Keratinocyte (primary cell): Measurements from ENCODE around the gene SESTD1. TPM values are rescaled to one million over a fixed set of nuclear protein-coding genes. Genes with fewer than 3 reads are reported as not detected.

ENCODE experiments used
- DNase-seq: peaks from one replicate; pipeline ENCODE4 v3.0.0-alpha.2; 2011; ENCODE audit warnings: low read depth, missing footprints, low spot score
- FAIRE-seq: peaks from 2 replicates; lab custom pipeline; 2011; peaks lifted over from hg19 to GRCh38; lab: Jason Lieb, UNC
- H2AFZ ChIP-seq: 2 replicates; pipeline ENCODE4 v1.6.0; 2012; ENCODE audit warnings: low read length, control low read depth, inconsistent platforms; ENCODE audit not compliant: control insufficient read depth
- H3K27ac ChIP-seq: 2 replicates; pipeline ENCODE4 v1.5.1; 2011; ENCODE audit warnings: low read length; ENCODE audit not compliant: control insufficient read depth, insufficient read depth
- H3K27me3 ChIP-seq: 3 replicates; pipeline ENCODE4 v1.6.0; 2011; ENCODE audit warnings: low read length; ENCODE audit not compliant: control insufficient read depth, insufficient read depth; ENCODE audit errors: extremely low read depth
- H3K36me3 ChIP-seq, 2 experiments: 2 replicates in 1 of 2; 3 replicates in 1 of 2; pipeline ENCODE4 v1.5.1; 2011; ENCODE audit warnings: low read length in 2 of 2, mild to moderate bottlenecking in 1 of 2; ENCODE audit not compliant: control insufficient read depth in 2 of 2, insufficient read depth in 2 of 2; ENCODE audit errors: extremely low read depth in 1 of 2
- H3K4me1 ChIP-seq: 3 replicates; pipeline ENCODE4 v1.5.1; 2011; ENCODE audit warnings: low read length; ENCODE audit not compliant: control insufficient read depth, insufficient read depth; ENCODE audit errors: extremely low read depth
- H3K4me2 ChIP-seq: 3 replicates; pipeline ENCODE4 v1.6.0; 2011; ENCODE audit warnings: low read depth, low read length; ENCODE audit not compliant: control insufficient read depth, insufficient read depth; ENCODE audit errors: extremely low read depth
- H3K4me3 ChIP-seq, 3 experiments: fragments of 200-600 bp in 1 of 3; sonication (generic) in 1 of 3; 2 replicates in 2 of 3; 3 replicates in 1 of 3; pipeline ENCODE4 v1.5.1; 2011 to 2016; ENCODE audit warnings: low read length in 3 of 3, mild to moderate bottlenecking in 3 of 3, control low read depth in 2 of 3, inconsistent platforms in 1 of 3, low read depth in 1 of 3, mixed read lengths in 1 of 3, mixed run types in 1 of 3, moderate library complexity in 1 of 3; ENCODE audit not compliant: control insufficient read depth in 2 of 3, insufficient read depth in 2 of 3; ENCODE audit errors: extremely low read depth in 1 of 3
- H3K79me2 ChIP-seq: 2 replicates; pipeline ENCODE4 v1.6.0; 2012; ENCODE audit warnings: low read length; ENCODE audit not compliant: control insufficient read depth, insufficient read depth
- H3K9ac ChIP-seq: 3 replicates; pipeline ENCODE4 v1.6.0; 2011; ENCODE audit warnings: low read length; ENCODE audit not compliant: control insufficient read depth, insufficient read depth; ENCODE audit errors: extremely low read depth
- H3K9me1 ChIP-seq: 3 replicates; pipeline ENCODE4 v1.6.0; 2011; ENCODE audit warnings: low read length; ENCODE audit not compliant: control insufficient read depth, insufficient read depth; ENCODE audit errors: extremely low read depth
- H3K9me3 ChIP-seq: 2 replicates; pipeline ENCODE4 v1.5.1; 2012; ENCODE audit warnings: low read depth, low read length; ENCODE audit not compliant: control insufficient read depth
- H4K20me1 ChIP-seq: 3 replicates; pipeline ENCODE4 v1.6.0; 2011; ENCODE audit warnings: low read length; ENCODE audit not compliant: control insufficient read depth, insufficient read depth; ENCODE audit errors: extremely low read depth
- EZH2 ChIP-seq: IDR thresholded peaks from one replicate; pipeline ENCODE4 v1.6.1; 2012; ENCODE audit warnings: inconsistent platforms, mild to moderate bottlenecking, low read length, moderate library complexity
- dilution Hi-C: fragments of 300-500 bp; cut with MboI; formaldehyde crosslinking; loops from one replicate; pipeline ENCODE4 v1.7.0; 2020; ENCODE audit warnings: low sequenced_read_pairs; ENCODE audit not compliant: extremely low pct_ligation_motif_present
- polyA plus RNA-seq, 5 experiments: library from polyadenylated mRNA; depleted of rRNA in 3 of 5; stranded (reverse) in 3 of 5; stranded (forward) in 1 of 5; unstranded in 1 of 5; fragments of >200 nt; gene quantifications; 1 replicate in 1 of 5; 2 replicates in 3 of 5; 3 replicates in 1 of 5; pipeline versions ENCODE4 v1.2.1 to v1.2.3, GENCODE V29; 2011 to 2012; ENCODE audit warnings: missing spikeins in 2 of 5, low read depth in 1 of 5, low replicate concordance in 1 of 5
- TF ChIP-seq, protein P1 (sequence below), 3 experiments: IDR thresholded peaks in 1 of 3; conservative IDR thresholded peaks in 1 of 3; optimal IDR thresholded peaks in 1 of 3; 2 replicates in 2 of 3; 3 replicates in 1 of 3; pipeline versions ENCODE3 to v1.5.1; 2011; ENCODE audit warnings: low read length in 3 of 3, mild to moderate bottlenecking in 3 of 3, moderate library complexity in 2 of 3, control low read depth in 1 of 3, inconsistent platforms in 1 of 3; ENCODE audit not compliant: insufficient read depth in 2 of 3; ENCODE audit errors: extremely low read depth in 1 of 3

Gene SESTD1
- polyA plus RNA-seq, 1 donor (not counting 4 experiments of a cell fraction or from before 2014, with no cell fraction given): 22.3 TPM

DNA sequence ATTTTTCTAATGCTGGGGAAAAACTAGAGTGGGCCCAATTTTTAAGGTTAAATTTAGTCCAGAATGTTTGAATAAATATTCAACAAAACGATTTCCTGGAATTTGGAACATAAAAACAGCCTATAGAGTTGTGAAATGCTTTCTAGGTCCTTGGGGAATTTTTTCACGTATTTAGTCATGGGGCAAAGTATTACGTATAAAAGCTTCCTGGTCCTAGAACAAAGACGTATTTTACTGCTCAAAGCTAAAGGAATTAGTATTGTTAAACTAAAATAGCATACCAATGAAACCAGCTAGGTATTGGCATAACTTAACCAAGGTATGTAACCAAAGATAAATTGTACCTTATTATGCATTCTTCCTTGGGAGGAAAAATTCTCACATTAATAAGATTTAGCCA lies 1.6 kb downstream of the SESTD1 start:
- Histone ChIP-seq H2AFZ (no peak overlapping the region), H3K36me3 (no peaks in the 10 kb centered on the region), H3K9ac (peak overlapping the region; percentile 84), H3K4me3 (peak overlapping the region; percentile 53 to 73 (median 70)), H3K79me2 (peaks cover 51% of the 10 kb centered on the region), H3K4me2 (peak overlapping the region; percentile 68), H3K9me3 (no peaks in the 10 kb centered on the region), H4K20me1 (no peaks in the 10 kb centered on the region), H3K27me3 (no peaks in the 10 kb centered on the region), H3K4me1 (peaks cover 26% of the 10 kb centered on the region), H3K9me1 (no peaks in the 10 kb centered on the region), H3K27ac (peak overlapping the region; percentile 72)
- no peak for TF ChIP-seq EZH2
- TF ChIP-seq, protein P1, sequence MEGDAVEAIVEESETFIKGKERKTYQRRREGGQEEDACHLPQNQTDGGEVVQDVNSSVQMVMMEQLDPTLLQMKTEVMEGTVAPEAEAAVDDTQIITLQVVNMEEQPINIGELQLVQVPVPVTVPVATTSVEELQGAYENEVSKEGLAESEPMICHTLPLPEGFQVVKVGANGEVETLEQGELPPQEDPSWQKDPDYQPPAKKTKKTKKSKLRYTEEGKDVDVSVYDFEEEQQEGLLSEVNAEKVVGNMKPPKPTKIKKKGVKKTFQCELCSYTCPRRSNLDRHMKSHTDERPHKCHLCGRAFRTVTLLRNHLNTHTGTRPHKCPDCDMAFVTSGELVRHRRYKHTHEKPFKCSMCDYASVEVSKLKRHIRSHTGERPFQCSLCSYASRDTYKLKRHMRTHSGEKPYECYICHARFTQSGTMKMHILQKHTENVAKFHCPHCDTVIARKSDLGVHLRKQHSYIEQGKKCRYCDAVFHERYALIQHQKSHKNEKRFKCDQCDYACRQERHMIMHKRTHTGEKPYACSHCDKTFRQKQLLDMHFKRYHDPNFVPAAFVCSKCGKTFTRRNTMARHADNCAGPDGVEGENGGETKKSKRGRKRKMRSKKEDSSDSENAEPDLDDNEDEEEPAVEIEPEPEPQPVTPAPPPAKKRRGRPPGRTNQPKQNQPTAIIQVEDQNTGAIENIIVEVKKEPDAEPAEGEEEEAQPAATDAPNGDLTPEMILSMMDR (optimal IDR thresholded peaks at IDR 0.05 in 1 of 3, IDR thresholded peaks at IDR 0.05 in 1 of 3, conservative IDR thresholded peaks at IDR 0.05 in 1 of 3; ENCODE audit: extremely low read depth in 1 of 3, insufficient read depth in 2 of 3, low read length in 3 of 3): no peak
- DNase-seq (no peak), FAIRE-seq (no peak)
- dilution Hi-C loops: no loop called here

DNA sequence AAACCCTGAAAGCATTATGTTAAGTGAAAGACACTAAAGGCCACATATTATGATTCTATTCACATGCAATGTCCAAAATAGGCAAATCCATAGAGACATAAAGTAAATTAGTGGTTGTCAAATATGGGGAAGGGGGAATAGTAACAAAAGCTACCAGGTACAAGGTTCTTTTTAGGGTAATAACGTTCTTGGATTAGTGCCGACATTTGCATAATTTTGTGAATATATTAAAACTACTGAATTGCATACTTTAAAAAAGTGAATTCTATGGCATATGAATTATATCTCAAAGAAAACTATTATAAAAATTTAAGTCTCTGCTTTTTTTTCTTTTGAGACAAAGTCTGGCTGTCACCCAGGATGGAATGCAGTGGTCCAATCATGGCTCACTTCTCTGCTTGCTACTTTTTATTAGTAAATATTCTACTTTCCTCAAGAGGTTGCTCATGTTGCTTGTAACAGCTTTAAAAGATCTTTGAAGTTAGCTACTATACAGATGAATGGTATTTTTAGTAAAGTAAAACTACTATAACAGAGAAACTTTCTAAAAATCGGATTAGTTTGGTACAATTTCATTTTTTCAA lies 2.5 kb downstream of the SESTD1 start:
- dilution Hi-C loops: no loop called here
- H3K9ac ChIP-seq: no peak overlapping the region
- TF ChIP-seq, protein P1 (optimal IDR thresholded peaks at IDR 0.05 in 1 of 3, IDR thresholded peaks at IDR 0.05 in 1 of 3, conservative IDR thresholded peaks at IDR 0.05 in 1 of 3; ENCODE audit: extremely low read depth in 1 of 3, insufficient read depth in 2 of 3, low read length in 3 of 3): no peak
- TF ChIP-seq EZH2: no peak
- peak overlapping the region; percentile 68 for H3K4me2 ChIP-seq
- no peaks in the 10 kb centered on the region for H3K27me3 ChIP-seq
- no peak overlapping the region for H3K27ac ChIP-seq
- H4K20me1 ChIP-seq: no peaks in the 10 kb centered on the region
- DNase-seq (no peak), FAIRE-seq (no peak)
- peak overlapping the region in 1 of 3 experiments; percentile 73 for H3K4me3 ChIP-seq
- H3K79me2 ChIP-seq: peaks cover 59% of the 10 kb centered on the region
- H3K9me1 ChIP-seq: no peaks in the 10 kb centered on the region
- no peak overlapping the region for H2AFZ ChIP-seq
- no peaks in the 10 kb centered on the region for H3K9me3 ChIP-seq
- H3K4me1 ChIP-seq: peaks cover 23% of the 10 kb centered on the region
- H3K36me3 ChIP-seq: no peaks in the 10 kb centered on the region
